A673 (cell line): Measurements from ENCODE around the gene ATP8B4.

Experiments
- EZH2 ChIP-seq: fragments of 200-600 bp; sonication (generic); IDR thresholded peaks from 2 replicates; pipeline ENCODE4 v1.6.1; 2017; ENCODE audit warnings: borderline replicate concordance, low read depth, mild to moderate bottlenecking, mixed read lengths, antibody characterized with exemption, low read length; ENCODE audit not compliant: poor library complexity, severe bottlenecking
- TF ChIP-seq, protein P1 (sequence below): fragments of 300-800, 200-600 bp; sonication (generic); conservative IDR thresholded peaks from 2 replicates; pipeline ENCODE4 v1.5.1; 2017; ENCODE audit warnings: low read depth, mild to moderate bottlenecking, antibody characterized with exemption, low read length, moderate library complexity, mixed read lengths

DNA sequence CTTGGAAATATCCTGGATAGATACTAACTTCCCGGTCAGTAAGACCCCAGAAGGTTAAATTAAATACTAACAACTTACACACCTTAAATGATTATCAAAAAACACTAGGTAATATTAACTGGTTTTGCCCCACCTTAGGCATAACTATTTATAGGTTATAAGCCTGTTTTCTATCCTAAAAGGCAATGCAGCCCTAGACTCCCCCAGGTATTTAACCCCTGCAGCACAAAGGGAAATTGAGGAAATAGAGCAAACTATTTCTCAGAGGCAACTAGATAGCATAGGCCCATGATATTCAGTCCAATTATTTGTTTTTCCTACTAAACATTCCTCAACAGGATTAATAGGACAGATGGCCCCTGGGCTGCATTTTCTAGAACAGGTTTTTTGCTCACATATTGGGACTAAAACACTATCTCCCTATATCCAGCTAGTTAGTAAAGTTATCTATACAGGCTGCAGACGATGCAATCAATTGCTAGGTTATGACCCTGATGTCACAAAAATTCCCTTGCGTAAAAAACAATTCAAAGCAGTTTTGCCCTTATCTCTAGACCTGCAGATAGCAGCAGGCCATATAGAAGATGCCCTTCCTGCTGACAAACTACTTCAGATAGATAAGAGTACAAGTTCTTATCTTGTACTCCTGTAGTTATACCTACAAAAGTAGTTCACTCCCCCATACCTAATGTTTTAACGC, 276.9 kb downstream of the ATP8B4 start:
- TF ChIP-seq, protein P1, sequence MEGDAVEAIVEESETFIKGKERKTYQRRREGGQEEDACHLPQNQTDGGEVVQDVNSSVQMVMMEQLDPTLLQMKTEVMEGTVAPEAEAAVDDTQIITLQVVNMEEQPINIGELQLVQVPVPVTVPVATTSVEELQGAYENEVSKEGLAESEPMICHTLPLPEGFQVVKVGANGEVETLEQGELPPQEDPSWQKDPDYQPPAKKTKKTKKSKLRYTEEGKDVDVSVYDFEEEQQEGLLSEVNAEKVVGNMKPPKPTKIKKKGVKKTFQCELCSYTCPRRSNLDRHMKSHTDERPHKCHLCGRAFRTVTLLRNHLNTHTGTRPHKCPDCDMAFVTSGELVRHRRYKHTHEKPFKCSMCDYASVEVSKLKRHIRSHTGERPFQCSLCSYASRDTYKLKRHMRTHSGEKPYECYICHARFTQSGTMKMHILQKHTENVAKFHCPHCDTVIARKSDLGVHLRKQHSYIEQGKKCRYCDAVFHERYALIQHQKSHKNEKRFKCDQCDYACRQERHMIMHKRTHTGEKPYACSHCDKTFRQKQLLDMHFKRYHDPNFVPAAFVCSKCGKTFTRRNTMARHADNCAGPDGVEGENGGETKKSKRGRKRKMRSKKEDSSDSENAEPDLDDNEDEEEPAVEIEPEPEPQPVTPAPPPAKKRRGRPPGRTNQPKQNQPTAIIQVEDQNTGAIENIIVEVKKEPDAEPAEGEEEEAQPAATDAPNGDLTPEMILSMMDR = no peak
- TF ChIP-seq EZH2 = no peak
